ENCODE data around the gene LHFPL3. TPM values are rescaled to one million over a fixed set of nuclear protein-coding genes. Genes with fewer than 3 reads are reported as not detected.

The LHFPL3 gene
- polyA plus RNA-seq, 3 donors: 5.6 to 8.4 (median 6.5) TPM

- DNase-seq (ENCODE audit: extremely low read depth in 1 of 11, low read depth in 9 of 11, low spot score in 4 of 11): no peak
Measured at GRCh38 chr7:104767826-104768536, 439.6 kb downstream of the LHFPL3 start.

GRCh38 chr7:104772405-104773345 is 444.3 kb downstream of the LHFPL3 start:
- no peak for DNase-seq (ENCODE audit: extremely low read depth in 1 of 11, low read depth in 9 of 11, low spot score in 4 of 11)

GRCh38 chr7:104773796-104774195 is 445.4 kb downstream of the LHFPL3 start:
- DNase-seq (ENCODE audit: extremely low read depth in 1 of 11, low read depth in 9 of 11, low spot score in 4 of 11): no peak

GRCh38 chr7:104775531-104775930 is 447.1 kb downstream of the LHFPL3 start:
- DNase-seq (ENCODE audit: extremely low read depth in 1 of 11, low read depth in 9 of 11, low spot score in 4 of 11): no peak

- DNase-seq (ENCODE audit: extremely low read depth in 1 of 11, low read depth in 9 of 11, low spot score in 4 of 11): no peak
Measured at GRCh38 chr7:104777301-104777800, 448.9 kb downstream of the LHFPL3 start.

- DNase-seq (ENCODE audit: extremely low read depth in 1 of 11, low read depth in 9 of 11, low spot score in 4 of 11): no peak
Measured at GRCh38 chr7:104779888-104780287, 451.5 kb downstream of the LHFPL3 start.

GRCh38 chr7:104784686-104785085 is 456.3 kb downstream of the LHFPL3 start:
- no peak for DNase-seq (ENCODE audit: extremely low read depth in 1 of 11, low read depth in 9 of 11, low spot score in 4 of 11)

- no peak for DNase-seq (ENCODE audit: extremely low read depth in 1 of 11, low read depth in 9 of 11, low spot score in 4 of 11)
Measured at GRCh38 chr7:104789780-104790179, 461.4 kb downstream of the LHFPL3 start.

GRCh38 chr7:104790440-104790839 is 462.0 kb downstream of the LHFPL3 start:
- no peak for DNase-seq (ENCODE audit: extremely low read depth in 1 of 11, low read depth in 9 of 11, low spot score in 4 of 11)

- DNase-seq (ENCODE audit: extremely low read depth in 1 of 11, low read depth in 9 of 11, low spot score in 4 of 11): no peak
Measured at GRCh38 chr7:104791080-104791479, 462.7 kb downstream of the LHFPL3 start.

GRCh38 chr7:104793066-104793465 is 464.7 kb downstream of the LHFPL3 start:
- DNase-seq (ENCODE audit: extremely low read depth in 1 of 11, low read depth in 9 of 11, low spot score in 4 of 11): no peak

GRCh38 chr7:104794154-104794553 is 465.8 kb downstream of the LHFPL3 start:
- no peak for DNase-seq (ENCODE audit: extremely low read depth in 1 of 11, low read depth in 9 of 11, low spot score in 4 of 11)

- no peak for DNase-seq (ENCODE audit: extremely low read depth in 1 of 11, low read depth in 9 of 11, low spot score in 4 of 11)
Measured at GRCh38 chr7:104794589-104794988, 466.2 kb downstream of the LHFPL3 start.

GRCh38 chr7:104795086-104795485 is 466.7 kb downstream of the LHFPL3 start:
- DNase-seq (ENCODE audit: extremely low read depth in 1 of 11, low read depth in 9 of 11, low spot score in 4 of 11): no peak

GRCh38 chr7:104795616-104796398 is 467.4 kb downstream of the LHFPL3 start:
- DNase-seq (ENCODE audit: extremely low read depth in 1 of 11, low read depth in 9 of 11, low spot score in 4 of 11): no peak

- no peak for DNase-seq (ENCODE audit: extremely low read depth in 1 of 11, low read depth in 9 of 11, low spot score in 4 of 11)
Measured at GRCh38 chr7:104800307-104800706, 471.9 kb downstream of the LHFPL3 start.

- DNase-seq (ENCODE audit: extremely low read depth in 1 of 11, low read depth in 9 of 11, low spot score in 4 of 11): no peak
Measured at GRCh38 chr7:104801022-104801421, 472.6 kb downstream of the LHFPL3 start.

- no peak for DNase-seq (ENCODE audit: extremely low read depth in 1 of 11, low read depth in 9 of 11, low spot score in 4 of 11)
Measured at GRCh38 chr7:104803931-104804330, 475.5 kb downstream of the LHFPL3 start.

- DNase-seq (ENCODE audit: extremely low read depth in 1 of 11, low read depth in 9 of 11, low spot score in 4 of 11): no peak
Measured at GRCh38 chr7:104804696-104805095, 476.3 kb downstream of the LHFPL3 start.

All from renal cortex interstitium (tissue), 11 donors.